ENCODE data around the gene ARTN. TPM values are rescaled to one million over a fixed set of nuclear protein-coding genes. Genes with fewer than 3 reads are reported as not detected.

Gene ARTN, protein sequence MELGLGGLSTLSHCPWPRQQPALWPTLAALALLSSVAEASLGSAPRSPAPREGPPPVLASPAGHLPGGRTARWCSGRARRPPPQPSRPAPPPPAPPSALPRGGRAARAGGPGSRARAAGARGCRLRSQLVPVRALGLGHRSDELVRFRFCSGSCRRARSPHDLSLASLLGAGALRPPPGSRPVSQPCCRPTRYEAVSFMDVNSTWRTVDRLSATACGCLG
- 6.4 and 7.2 TPM in 2 replicates for total RNA-seq (ENCODE audit: low replicate concordance)
- long read RNA-seq, result 0 reads

DNA sequence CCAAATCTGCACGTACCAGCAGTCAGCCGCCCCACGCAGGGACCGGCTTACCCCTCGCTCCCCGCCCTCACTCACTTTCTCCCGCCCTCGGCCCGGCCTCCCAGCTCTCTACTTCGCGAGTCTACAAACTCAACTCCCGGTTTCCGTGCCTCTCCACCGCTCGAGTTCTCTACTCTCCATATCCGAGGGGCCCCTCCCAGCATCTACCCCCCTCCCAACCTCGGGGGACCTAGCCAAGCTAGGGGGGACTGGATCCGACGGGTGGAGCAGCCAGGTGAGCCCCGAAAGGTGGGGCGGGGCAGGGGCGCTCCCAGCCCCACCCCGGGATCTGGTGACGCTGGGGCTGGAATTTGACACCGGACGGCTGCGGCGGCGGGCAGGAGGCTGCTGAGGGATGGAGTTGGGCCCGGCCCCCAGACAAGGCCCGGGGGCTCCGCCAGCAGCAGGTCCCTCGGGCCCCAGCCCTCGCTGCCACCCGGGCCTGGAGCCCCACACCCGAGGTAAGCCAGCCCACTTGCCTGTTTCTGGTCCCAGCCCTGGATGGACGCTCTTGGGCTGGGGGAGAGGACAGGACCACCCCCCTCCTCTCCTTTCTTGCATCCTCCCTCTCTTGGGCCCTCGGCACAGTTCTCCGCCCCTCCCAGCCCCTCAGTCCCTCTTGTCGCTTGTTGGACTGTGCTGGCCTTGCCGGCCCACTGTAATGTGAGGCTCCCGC, at the start of gene ARTN:
ARTN (plus strand) TSS at position 416 of the 715 bp plus-strand sequence. CDS start 1,856 bp downstream, outside the sequence.
- no peaks in the 10 kb centered on the region for H3K9me3 Mint-ChIP-seq
- peak within 1 kb of the TSS; percentile 47 for H3K27ac Mint-ChIP-seq
- peaks cover 33% of the 10 kb centered on the region for H3K27me3 Mint-ChIP-seq
- no peak for DNase-seq (ENCODE audit: extremely low spot score, unreplicated experiment)
- H3K4me3 Mint-ChIP-seq, result peak within 1 kb of the TSS; percentile 84
- H3K4me1 Mint-ChIP-seq (ENCODE audit: unreplicated experiment), result peaks cover 20% of the 10 kb centered on the region
- TF ChIP-seq CTCF (conservative IDR thresholded peaks at IDR 0.05), result no peak
- no peaks in the 10 kb centered on the region for H3K36me3 Mint-ChIP-seq

DNA sequence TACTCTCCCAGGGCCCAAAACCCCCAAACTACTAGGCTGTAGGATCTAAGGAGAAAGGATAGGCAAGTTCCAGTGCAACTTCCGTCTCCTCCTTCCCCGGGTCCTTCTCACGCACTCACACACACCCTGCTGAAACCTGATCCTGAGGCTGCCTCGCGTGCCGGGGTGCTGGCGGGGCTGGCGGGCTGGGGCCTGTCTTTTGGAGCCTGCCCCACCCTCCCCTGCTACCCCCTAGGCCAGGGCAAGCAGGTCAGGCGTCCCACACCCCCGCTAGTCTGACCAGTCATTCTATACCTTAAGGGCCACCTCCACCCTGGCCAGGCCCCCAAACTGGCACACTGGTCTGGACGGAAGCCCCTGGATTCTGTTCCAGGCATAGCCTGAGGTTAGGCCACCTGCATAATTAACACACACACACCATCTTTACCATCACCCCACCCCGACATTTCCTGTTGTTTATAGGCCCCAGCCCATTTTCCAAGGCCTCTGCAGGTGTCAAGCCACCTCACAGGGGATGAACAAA, 48.3 kb upstream of the ARTN start:
- TF ChIP-seq CTCF (conservative IDR thresholded peaks at IDR 0.05), result no peak
- Mint-ChIP-seq H3K4me3 (peak overlapping the region; percentile 42), H3K27me3 (no peaks in the 10 kb centered on the region), H3K36me3 (peaks cover 4% of the 10 kb centered on the region), H3K27ac (peak overlapping the region; percentile 97), H3K4me1 (ENCODE audit: unreplicated experiment) (peaks cover 11% of the 10 kb centered on the region), H3K9me3 (peaks cover 4% of the 10 kb centered on the region)
- DNase-seq (ENCODE audit: extremely low spot score, unreplicated experiment), result no peak

- no peaks in the 10 kb centered on the region for H3K27me3 Mint-ChIP-seq
- DNase-seq (ENCODE audit: extremely low spot score, unreplicated experiment), result no peak
- peaks cover 4% of the 10 kb centered on the region for H3K9me3 Mint-ChIP-seq
- peaks cover 11% of the 10 kb centered on the region for H3K4me1 Mint-ChIP-seq (ENCODE audit: unreplicated experiment)
- no peak overlapping the region for H3K4me3 Mint-ChIP-seq
- H3K27ac Mint-ChIP-seq, result no peak overlapping the region
- TF ChIP-seq CTCF (conservative IDR thresholded peaks at IDR 0.05), result no peak
- H3K36me3 Mint-ChIP-seq, result peaks cover 4% of the 10 kb centered on the region
Observed at GRCh38 chr1:43887748-43888147, 45.9 kb upstream of the ARTN start.

GRCh38 chr1:43890815-43891214, 42.8 kb upstream of the ARTN start:
- Mint-ChIP-seq H3K36me3 (peaks cover 7% of the 10 kb centered on the region), H3K4me3 (no peak overlapping the region), H3K27ac (no peak overlapping the region), H3K27me3 (no peaks in the 10 kb centered on the region), H3K9me3 (peaks cover 2% of the 10 kb centered on the region), H3K4me1 (ENCODE audit: unreplicated experiment) (peaks cover 18% of the 10 kb centered on the region)
- no peak for DNase-seq (ENCODE audit: extremely low spot score, unreplicated experiment)
- TF ChIP-seq CTCF (conservative IDR thresholded peaks at IDR 0.05), result no peak

- H3K4me3 Mint-ChIP-seq, result no peak overlapping the region
- no peak for DNase-seq (ENCODE audit: extremely low spot score, unreplicated experiment)
- H3K36me3 Mint-ChIP-seq, result peaks cover 12% of the 10 kb centered on the region
- TF ChIP-seq CTCF (conservative IDR thresholded peaks at IDR 0.05), result no peak
- peaks cover 17% of the 10 kb centered on the region for H3K4me1 Mint-ChIP-seq (ENCODE audit: unreplicated experiment)
- H3K27me3 Mint-ChIP-seq, result no peaks in the 10 kb centered on the region
- H3K9me3 Mint-ChIP-seq, result no peaks in the 10 kb centered on the region
- no peak overlapping the region for H3K27ac Mint-ChIP-seq
Observed at GRCh38 chr1:43893006-43893405, 40.6 kb upstream of the ARTN start.

All from type B pancreatic cell (in vitro differentiated cells).